Aorta (tissue), 5 donors: ENCODE data around the gene ANKMY1. TPM values are rescaled to one million over a fixed set of nuclear protein-coding genes. Genes with fewer than 3 reads are reported as not detected.
A peak's percentile ranks its signal among the peaks of the same experiment; 100 is the strongest.

Experiments
- ATAC-seq: fragments of 200-7000 bp; cut with Tn5 transposase; one replicate; pipeline ENCODE4 v1.9.1; 2022; ENCODE audit warnings: moderate library complexity; ENCODE audit not compliant: low FRiP score
- DNase-seq, 2 donors: peaks; one replicate each; pipeline ENCODE4 v3.0.0-alpha.2; 2020
- H3K27ac ChIP-seq, 2 donors: one replicate each; pipeline ENCODE4 v1.5.1; 2013; ENCODE audit warnings: low read length in 2 of 2, mild to moderate bottlenecking in 2 of 2, moderate library complexity in 2 of 2, control low read depth in 1 of 2, inconsistent platforms in 1 of 2, low read depth in 1 of 2
- H3K27me3 ChIP-seq, 2 donors: one replicate each; pipeline ENCODE4 v1.6.1; 2013; ENCODE audit warnings: control low read depth in 1 of 2, low read length in 1 of 2, mild to moderate bottlenecking in 1 of 2, moderate library complexity in 1 of 2; ENCODE audit not compliant: insufficient read depth in 2 of 2, control insufficient read depth in 1 of 2
- H3K36me3 ChIP-seq, 2 donors: one replicate each; pipeline ENCODE4 v1.6.1; 2013; ENCODE audit warnings: control low read depth in 1 of 2, low read length in 1 of 2, mild to moderate bottlenecking in 1 of 2; ENCODE audit not compliant: insufficient read depth in 2 of 2, control insufficient read depth in 1 of 2
- H3K4me1 ChIP-seq, 2 donors: one replicate each; pipeline ENCODE4 v1.6.1; 2013; ENCODE audit warnings: low read length in 2 of 2, control low read depth in 1 of 2, mild to moderate bottlenecking in 1 of 2, moderate library complexity in 1 of 2; ENCODE audit not compliant: insufficient read depth in 2 of 2, control insufficient read depth in 1 of 2
- H3K4me3 ChIP-seq, 2 donors: one replicate each; pipeline ENCODE4 v1.5.1; 2013; ENCODE audit warnings: low read length in 2 of 2, control low read depth in 1 of 2, mild to moderate bottlenecking in 1 of 2
- H3K9me3 ChIP-seq: one replicate; pipeline ENCODE4 v1.6.1; 2013; ENCODE audit warnings: mild to moderate bottlenecking, low read length; ENCODE audit not compliant: control insufficient read depth
- WGBS, 2 donors: extraction: QIAGEN DNeasy Blood & Tissue Kit; methylation state at CpG; one replicate each; pipeline ENCODE4 v1.1.7; 2013; 5-methylcytosine and 5-hydroxymethylcytosine counted together
- intact Hi-C, 2 donors: fragments of 100-400 bp; cut with DNase I; formaldehyde crosslinking; loops; one replicate each; pipeline versions ENCODE4 v1.14.2 to v1.15.0; 2022
- polyA plus RNA-seq, 2 donors: library from polyadenylated mRNA; stranded (reverse); fragments of 200-250 nt; gene quantifications; one replicate each; pipeline ENCODE4 v1.2.3, GENCODE V29; 2013
- total RNA-seq, 2 donors: library from RNA; stranded (reverse); fragmentation: NEBNext Ultra II Directional; extraction: Animal tissue kit (Norgen Biotek cat#: 25700); gene quantifications; one replicate each; pipeline ENCODE4 v1.2.1, GENCODE V29; 2021
- donor health status: healthy with polysubstance abuse.
- donor health status: Bipolar disorder and iron deficiency.
- donor health status: DM: no; HTN: no; CAD: no.
- donor health status: DM: no; HTN: no; CAD: no.
- donor health status: DM: yes; HTN: yes; CAD: no.

Gene ANKMY1
- total and polyA plus RNA-seq, 4 donors = 6.2 to 22.0 (median 8.5) TPM

DNA sequence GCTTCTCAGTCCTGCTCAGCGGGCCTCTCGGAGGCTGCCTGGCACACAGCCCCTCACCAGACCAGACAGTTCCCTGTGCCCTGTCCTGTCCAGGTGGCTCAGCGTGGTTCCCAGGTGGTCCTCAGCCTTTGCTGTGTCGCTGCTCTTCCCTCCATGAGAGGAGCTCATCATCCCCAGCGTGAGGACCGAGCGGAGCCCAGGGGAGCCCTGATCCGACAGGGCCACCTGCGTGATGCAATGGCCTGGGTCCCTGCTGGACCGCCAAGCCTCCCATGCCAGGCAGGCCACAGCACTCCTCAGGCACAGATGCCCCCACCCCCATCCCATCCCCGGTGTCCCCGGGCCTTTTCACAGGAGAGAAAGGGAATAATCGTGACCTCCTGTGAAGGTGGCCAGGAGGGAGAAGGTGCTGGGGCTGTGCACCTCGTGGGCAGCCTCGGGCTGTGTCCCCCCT, 118.1 kb downstream of the ANKMY1 start:
- ATAC-seq (no peak), DNase-seq (peak; percentile 46 to 54)
- WGBS, 2 donors = 87 to 95% methylated on average over 15 of the region's 15 CpGs
- Histone ChIP-seq H3K36me3 (no peaks in the 10 kb centered on the region), H3K4me3 (no peak overlapping the region), H3K27me3 (no peaks in the 10 kb centered on the region), H3K4me1 (no peaks in the 10 kb centered on the region), H3K9me3 (no peaks in the 10 kb centered on the region), H3K27ac (no peak overlapping the region)
- intact Hi-C loops = loop anchor here (2.0 to 5.0 kb wide), 2 partner anchors 162 to 207 kb away; no protein-coding TSS in a partner anchor

GRCh38 chr2:240438810-240439697, 118.7 kb downstream of the ANKMY1 start:
- H3K9me3 ChIP-seq = no peaks in the 10 kb centered on the region
- 80 to 81% methylated on average over 25 of the region's 25 CpGs for WGBS, 2 donors
- H3K4me1 ChIP-seq = no peaks in the 10 kb centered on the region
- intact Hi-C loops = loop anchor here (1.0 to 5.0 kb wide), 3 partner anchors 162 to 206 kb away; no protein-coding TSS in a partner anchor
- no peak overlapping the region for H3K4me3 ChIP-seq
- ATAC-seq (no peak), DNase-seq (peak; percentile 38 to 66)
- no peaks in the 10 kb centered on the region for H3K36me3 ChIP-seq
- no peak overlapping the region for H3K27ac ChIP-seq
- no peaks in the 10 kb centered on the region for H3K27me3 ChIP-seq

DNA sequence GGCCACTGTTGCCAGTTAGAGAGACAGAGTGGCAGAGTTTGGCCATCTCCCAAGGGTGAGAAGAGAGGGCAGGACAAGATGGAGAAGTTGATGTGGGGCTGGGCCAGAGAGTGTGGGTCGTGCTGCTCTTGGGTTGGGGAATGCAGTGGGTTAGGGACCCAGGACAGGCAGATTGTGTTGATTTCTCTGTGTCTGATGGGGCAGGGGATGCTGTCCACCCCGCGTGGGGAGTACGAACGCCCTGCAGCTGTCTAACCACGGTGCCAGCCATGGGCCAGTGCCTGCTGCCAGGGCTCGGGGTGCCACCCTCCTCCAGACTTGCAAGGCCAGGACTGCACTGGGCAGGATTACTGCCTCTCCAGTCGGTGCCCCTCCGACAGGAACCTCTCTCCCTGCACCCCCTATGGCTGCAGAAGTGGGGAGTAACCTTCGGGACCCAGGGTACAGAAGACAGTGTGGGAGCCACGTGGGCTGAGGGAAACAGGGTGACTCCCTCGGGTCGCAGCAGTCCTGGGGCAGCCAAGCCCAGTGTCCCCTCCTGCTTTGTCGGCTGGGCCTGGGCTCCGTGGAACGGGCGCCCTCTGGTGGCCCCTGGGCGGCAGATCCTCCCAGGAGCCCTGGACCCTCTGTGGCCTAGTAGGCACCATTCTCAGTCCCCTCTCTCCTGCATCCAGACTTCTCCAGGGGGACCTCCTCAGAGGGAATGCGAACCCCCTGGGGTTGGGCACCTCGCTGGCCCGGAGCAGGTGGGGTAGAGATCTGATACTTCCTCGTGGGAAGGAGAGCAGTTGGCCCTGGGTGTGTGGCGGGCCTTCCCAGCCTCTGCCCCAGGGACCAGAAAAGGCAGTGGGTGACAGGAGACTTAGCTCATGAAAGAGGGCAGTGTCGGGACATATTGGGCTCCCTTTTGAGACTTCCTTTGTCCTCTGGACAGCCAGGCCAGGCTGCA, 119.7 kb downstream of the ANKMY1 start:
- WGBS, 2 donors = 9 to 12% methylated on average over 23 to 24 of the region's 24 CpGs
- Histone ChIP-seq H3K27ac (no peak overlapping the region), H3K9me3 (no peaks in the 10 kb centered on the region), H3K27me3 (no peaks in the 10 kb centered on the region), H3K4me1 (no peaks in the 10 kb centered on the region), H3K36me3 (no peaks in the 10 kb centered on the region), H3K4me3 (no peak overlapping the region)
- DNase-seq (peak; percentile 74 to 90), ATAC-seq (peak; percentile 85)
- intact Hi-C loops = loop anchor here (1.0 to 5.0 kb wide), 3 partner anchors 161 to 205 kb away; no protein-coding TSS in a partner anchor

- Histone ChIP-seq H3K36me3 (no peaks in the 10 kb centered on the region), H3K4me1 (no peaks in the 10 kb centered on the region), H3K27me3 (no peaks in the 10 kb centered on the region), H3K27ac (no peak overlapping the region), H3K9me3 (no peaks in the 10 kb centered on the region), H3K4me3 (no peak overlapping the region)
- DNase-seq (peak in 1 of 2 donors; percentile 42), ATAC-seq (no peak)
- intact Hi-C loops = loop anchor here in 1 of 2 donors (5.0 kb wide), 1 partner anchor 160 kb away; no protein-coding TSS in a partner anchor
- WGBS, 2 donors = 94 to 95% methylated on average over 2 of the region's 2 CpGs
These were observed 120.3 kb downstream of the ANKMY1 start for GRCh38 chr2:240437551-240437860.

- DNase-seq (peak; percentile 46 to 69), ATAC-seq (no peak)
- 21% methylated on average over 36 to 45 of the region's 45 CpGs for WGBS, 2 donors
- Histone ChIP-seq H3K27me3 (no peaks in the 10 kb centered on the region), H3K4me1 (no peaks in the 10 kb centered on the region), H3K9me3 (no peaks in the 10 kb centered on the region), H3K36me3 (no peaks in the 10 kb centered on the region), H3K27ac (no peak overlapping the region), H3K4me3 (peak overlapping the region; percentile 71 to 80)
- intact Hi-C loops = loop anchor here in 1 of 2 donors (5.0 kb wide), 1 partner anchor 160 kb away; no protein-coding TSS in a partner anchor
These were observed 120.9 kb downstream of the ANKMY1 start for GRCh38 chr2:240436683-240437550.

DNA sequence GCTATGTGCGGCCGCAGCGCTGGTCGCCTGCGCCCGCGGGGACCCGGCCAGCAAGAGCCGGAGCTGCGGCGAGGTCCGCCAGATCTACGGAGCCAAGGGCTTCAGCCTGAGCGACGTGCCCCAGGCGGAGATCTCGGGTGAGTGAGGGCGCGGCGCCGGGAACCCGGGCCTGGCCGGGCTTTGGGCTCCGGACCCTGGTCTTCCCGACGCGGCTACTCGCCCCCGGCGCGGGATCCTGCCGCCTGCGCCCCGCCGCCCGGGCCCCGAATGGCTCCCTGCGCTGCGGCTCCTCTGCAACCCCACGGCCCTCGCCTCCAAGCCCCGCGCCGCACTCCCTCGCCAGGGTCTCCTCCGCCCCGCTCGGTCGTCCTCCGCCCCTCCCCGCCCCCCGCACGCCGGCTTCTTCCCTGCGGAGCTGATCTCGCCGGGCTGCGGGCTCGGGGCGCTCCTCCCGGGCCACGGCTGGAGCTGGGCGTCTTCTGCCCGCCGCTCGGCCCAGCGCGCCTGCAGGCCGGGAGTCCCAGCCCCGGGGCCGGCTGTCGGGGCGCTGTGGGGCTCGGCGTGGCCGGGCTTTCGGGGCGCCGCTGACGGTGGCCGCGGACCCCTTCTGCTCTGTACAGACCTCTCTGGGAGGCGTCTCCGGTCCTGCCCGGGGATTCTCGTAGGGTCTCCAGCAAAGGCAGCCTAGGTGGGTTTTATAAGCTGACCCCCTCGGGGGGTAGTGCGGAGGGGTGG, 121.7 kb downstream of the ANKMY1 start:
- peak overlapping the region; percentile 71 to 80 for H3K4me3 ChIP-seq
- intact Hi-C loops = loop anchor here in 1 of 2 donors (1.0 to 5.0 kb wide), 2 partner anchors 62 to 159 kb away; no protein-coding TSS in a partner anchor
- DNase-seq = peak; percentile 56 to 82
- peak overlapping the region; percentile 28 to 34 for H3K27ac ChIP-seq
- 1% methylated on average over 60 to 88 of the region's 88 CpGs for WGBS, 2 donors
- no peak for ATAC-seq
- H3K36me3 ChIP-seq = no peaks in the 10 kb centered on the region
- no peaks in the 10 kb centered on the region for H3K27me3 ChIP-seq
- H3K9me3 ChIP-seq = no peaks in the 10 kb centered on the region
- no peaks in the 10 kb centered on the region for H3K4me1 ChIP-seq

- ATAC-seq (peak; percentile 70), DNase-seq (peak; percentile 65 to 91)
- Histone ChIP-seq H3K4me3 (peak within 1 kb of the TSS; percentile 71 to 80), H3K27ac (peak within 1 kb of the TSS; percentile 28 to 35), H3K4me1 (no peaks in the 10 kb centered on the region), H3K27me3 (no peaks in the 10 kb centered on the region), H3K36me3 (no peaks in the 10 kb centered on the region), H3K9me3 (no peaks in the 10 kb centered on the region)
- intact Hi-C loops = loop anchor here in 1 of 2 donors (1.0 to 5.0 kb wide), 2 partner anchors 61 to 158 kb away; no protein-coding TSS in a partner anchor
- WGBS, 2 donors = 1% methylated on average over 44 to 77 of the region's 77 CpGs
These were observed 122.3 kb downstream of the ANKMY1 start, which contains the start of gene GPC1 for GRCh38 chr2:240435457-240435947. Gene GPC1 (plus strand): TSS chr2:240435663. CDS start chr2:240435919, 256 bp downstream.
